HG03196 (cell line): ENCODE data around the gene DNAJC28.
"Not testable (repeated sequence)": the region's sequence is repeated elsewhere in the genome, so short reads cannot be mapped to it uniquely, and the experiment has no call there.

Experiments
- ATAC-seq: cut with Tn5 transposase; IDR thresholded peaks from one replicate; pipeline ENCODE4 v1.9.1; 2021; ENCODE audit not compliant: unreplicated experiment

The DNAJC28 gene

DNA sequence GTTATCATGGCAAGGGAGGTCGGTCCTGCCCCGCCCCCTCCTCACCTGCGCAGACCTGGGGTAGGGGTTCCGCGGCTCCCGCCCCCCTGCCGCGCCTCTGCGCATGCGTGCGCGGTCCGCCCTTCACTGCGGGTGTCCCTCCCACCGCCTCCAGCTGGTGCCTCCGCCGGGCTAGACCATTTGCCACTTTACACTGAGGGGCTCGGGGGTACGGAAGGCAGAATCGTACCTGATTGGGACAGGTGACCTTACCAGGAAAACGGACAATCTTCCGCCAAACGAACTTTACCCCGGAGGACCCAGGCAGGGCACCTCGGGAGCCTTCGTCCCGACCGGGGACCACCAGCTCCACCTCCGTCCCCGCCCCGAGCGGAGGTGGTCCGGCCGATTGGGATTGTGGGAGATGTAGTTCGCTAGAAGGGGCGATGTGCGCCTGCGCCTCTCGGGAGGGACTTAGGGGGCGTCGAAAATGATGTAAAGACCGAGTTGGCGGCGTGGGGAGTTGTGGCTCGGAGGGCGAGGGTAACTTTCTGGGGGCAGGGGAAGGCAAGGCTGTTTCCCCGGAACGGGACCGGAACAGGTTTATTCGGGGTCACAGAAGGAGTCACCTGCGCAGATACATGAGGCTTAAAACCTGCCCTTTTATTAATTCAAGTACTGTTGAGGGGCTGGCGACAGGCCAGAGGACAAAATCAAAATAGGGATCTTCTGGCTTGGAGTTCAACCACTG lies at the start of gene DNAJC28:
Gene DNAJC28, minus strand, starts transcription at position 344 of the 730 bp plus-strand sequence. CDS start 2,323 bp downstream, outside the sequence.
- ATAC-seq = peak; percentile 92

- ATAC-seq = no peak
These were observed 49.7 kb upstream of the DNAJC28 start for GRCh38 chr21:33541105-33541711.

- ATAC-seq = no peak
These were observed 49.2 kb upstream of the DNAJC28 start for GRCh38 chr21:33540711-33541104.

GRCh38 chr21:33539616-33540015 lies 48.1 kb upstream of the DNAJC28 start:
- no peak for ATAC-seq

GRCh38 chr21:33537212-33537611 lies 45.7 kb upstream of the DNAJC28 start:
- ATAC-seq = no peak

- ATAC-seq = no peak
These were observed 39.5 kb upstream of the DNAJC28 start for GRCh38 chr21:33531007-33531406.

DNA sequence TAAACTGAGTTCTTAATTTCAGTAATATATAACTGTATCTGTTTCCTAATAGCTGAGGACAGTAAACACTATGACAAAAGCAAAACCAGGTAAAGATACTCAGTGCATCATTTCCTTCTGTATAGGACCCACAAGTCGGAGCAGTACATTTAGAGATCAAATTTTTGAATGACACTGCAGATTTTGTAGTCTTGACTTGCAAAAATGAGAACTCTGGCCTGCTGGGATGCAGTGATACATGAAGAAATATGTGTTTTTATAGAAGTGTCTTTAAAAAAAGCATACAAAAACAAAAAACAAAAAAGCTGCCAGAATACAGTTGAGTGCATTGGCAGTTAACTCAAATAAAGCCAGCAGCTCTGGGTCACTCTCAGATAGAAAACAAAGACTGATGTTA lies 31.4 kb upstream of the DNAJC28 start:
- no peak for ATAC-seq

DNA sequence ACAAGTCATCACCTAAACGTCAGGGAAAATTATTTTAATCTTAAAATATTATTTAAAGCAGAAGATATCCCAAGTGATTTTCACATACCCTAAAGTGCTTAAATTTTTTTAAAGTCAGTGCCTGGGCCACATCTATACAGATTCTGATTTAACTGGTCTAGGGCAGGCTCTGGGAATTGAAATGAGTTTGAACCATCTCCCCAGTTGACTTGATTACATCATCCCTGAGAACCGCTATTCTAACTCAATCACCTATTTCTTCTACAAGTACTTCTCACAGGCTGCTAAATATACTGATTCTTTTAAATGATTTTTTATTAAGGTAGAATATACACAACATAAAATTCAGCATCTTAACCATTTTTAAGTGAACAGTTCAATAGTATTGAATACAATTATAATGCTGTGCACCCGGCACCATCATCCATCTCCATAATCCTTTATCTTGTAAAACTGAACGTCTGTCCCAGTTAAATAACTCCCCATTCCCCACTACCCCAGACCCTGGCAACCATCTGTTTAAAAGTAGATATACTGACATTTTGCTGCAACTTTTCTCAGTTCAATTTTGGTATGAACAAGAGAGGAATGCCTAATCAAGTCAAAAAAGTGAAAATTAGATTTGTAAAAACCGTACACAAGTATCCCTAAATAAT lies 30.9 kb upstream of the DNAJC28 start:
- no peak for ATAC-seq

- ATAC-seq = no peak
These were observed 27.4 kb upstream of the DNAJC28 start for GRCh38 chr21:33518899-33519298.

GRCh38 chr21:33514229-33514628 lies 22.7 kb upstream of the DNAJC28 start:
- ATAC-seq = no peak

DNA sequence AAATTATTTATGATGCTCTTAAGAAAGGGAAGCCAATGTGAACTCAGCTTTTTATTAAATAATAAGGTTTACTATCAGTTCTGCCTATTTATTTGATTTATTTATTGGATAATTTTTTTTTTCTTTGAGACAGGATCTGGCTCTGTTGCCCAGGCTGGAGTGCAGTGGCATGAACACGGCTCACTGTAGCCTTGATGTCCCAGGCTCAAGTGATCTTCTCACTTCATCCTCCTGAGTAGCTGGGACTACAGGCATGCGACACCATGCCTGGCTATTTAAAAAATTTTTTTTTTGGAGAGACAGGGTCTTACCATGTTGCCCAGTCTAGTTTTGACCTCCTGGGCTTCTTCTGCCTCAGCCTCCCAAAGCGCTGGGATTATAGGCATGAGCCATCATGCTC lies 21.0 kb upstream of the DNAJC28 start:
- ATAC-seq = no peak

DNA sequence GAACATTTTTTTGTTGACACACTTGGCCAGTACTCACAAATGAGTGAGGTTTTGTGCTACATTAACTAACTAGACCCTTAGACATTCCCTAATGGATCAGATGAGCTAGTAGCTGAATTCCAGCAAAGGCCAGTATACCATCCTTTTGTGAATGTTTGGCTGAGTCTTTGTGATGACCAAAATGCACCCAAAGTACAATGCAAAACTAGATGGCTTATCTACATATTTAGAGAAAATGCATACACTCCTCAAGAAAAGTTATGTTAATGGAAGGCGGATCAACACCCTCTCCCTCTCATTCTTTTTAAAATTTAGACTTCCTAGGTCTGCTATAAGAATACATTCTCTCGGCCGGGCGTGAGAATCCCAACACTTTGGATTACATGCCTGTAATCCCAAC lies 20.1 kb upstream of the DNAJC28 start:
- ATAC-seq = no peak

GRCh38 chr21:33510826-33511225 lies 19.3 kb upstream of the DNAJC28 start:
- ATAC-seq = no peak

- not testable (repeated sequence) for ATAC-seq
These were observed 15.5 kb upstream of the DNAJC28 start for GRCh38 chr21:33507003-33507402.

DNA sequence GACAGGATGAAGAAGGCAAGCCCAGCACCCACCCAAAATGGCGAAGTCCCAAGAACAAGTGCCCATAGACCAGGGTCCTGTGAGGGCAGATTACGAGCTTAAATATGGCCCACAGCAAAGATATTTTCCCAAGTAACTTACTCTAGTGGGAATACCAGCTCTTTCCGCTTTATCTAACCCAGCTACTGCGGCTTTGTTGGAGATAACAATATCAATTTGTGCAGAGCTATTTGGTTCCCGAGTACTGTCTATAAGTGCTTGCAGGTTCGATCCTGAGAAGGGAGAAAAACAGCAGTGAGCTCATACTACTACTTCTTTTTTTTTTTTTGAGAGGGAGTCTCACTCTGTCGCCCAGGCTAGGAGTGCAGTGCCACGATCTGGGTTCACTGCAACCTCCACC lies 14.3 kb upstream of the DNAJC28 start:
- no peak for ATAC-seq

GRCh38 chr21:33496345-33496744 lies 4.8 kb upstream of the DNAJC28 start:
- ATAC-seq = no peak

- ATAC-seq = no peak
These were observed 4.2 kb upstream of the DNAJC28 start for GRCh38 chr21:33495743-33496142.

- ATAC-seq = no peak
These were observed 2.2 kb upstream of the DNAJC28 start for GRCh38 chr21:33493756-33494155.

- ATAC-seq = no peak
These were observed 1.1 kb upstream of the DNAJC28 start for GRCh38 chr21:33492571-33492970.

- no peak for ATAC-seq
These were observed 534 bp downstream of the DNAJC28 start for GRCh38 chr21:33490991-33491372.

- ATAC-seq = no peak
These were observed 2.6 kb downstream of the DNAJC28 start for GRCh38 chr21:33488936-33489335.

- no peak for ATAC-seq
These were observed 3.5 kb downstream of the DNAJC28 start for GRCh38 chr21:33487996-33488395.
